ENCODE results near the gene RASAL1. TPM values are rescaled to one million over a fixed set of nuclear protein-coding genes. Genes with fewer than 3 reads are reported as not detected.
A peak's percentile ranks its signal among the peaks of the same experiment; 100 is the strongest.

Gene RASAL1
- total RNA-seq = 0.32 and 0.33 TPM in 2 replicates
- polyA plus RNA-seq = 0.24 TPM in 1 of 2 replicates, not detected in the other

- Histone ChIP-seq H3K4me1 (ENCODE audit: low read depth) (no peaks in the 10 kb centered on the region), H3K4me3 (peak within 1 kb of the TSS; percentile 15), H3K27me3 (peaks cover 22% of the 10 kb centered on the region), H3K9me3 (ENCODE audit: low read depth) (no peaks in the 10 kb centered on the region), H3K36me3 (no peaks in the 10 kb centered on the region), H3K27ac (no peak within 1 kb of the TSS)
- TF ChIP-seq CTCF (IDR thresholded peaks at IDR 0.05; ENCODE audit: low read depth, low read length) = peak; percentile 21
- DNase-seq (ENCODE audit: low read depth in 1 of 2, low spot score in 1 of 2) = peak in 1 of 2 donors; percentile 40
Observed at GRCh38 chr12:113135178-113136127, at the start of gene RASAL1. Gene RASAL1, minus strand, starts transcription at chr12:113135761. Its CDS starts 299 bp downstream, at chr12:113135462.

GRCh38 chr12:113184900-113185179 is 49.3 kb upstream of the RASAL1 start:
- H3K9me3 ChIP-seq (ENCODE audit: low read depth) = no peaks in the 10 kb centered on the region
- H3K36me3 ChIP-seq = peaks cover 6% of the 10 kb centered on the region
- TF ChIP-seq CTCF (IDR thresholded peaks at IDR 0.05; ENCODE audit: low read depth, low read length) = no peak
- no peaks in the 10 kb centered on the region for H3K4me1 ChIP-seq (ENCODE audit: low read depth)
- peak; percentile 89 to 92 for DNase-seq (ENCODE audit: low read depth in 1 of 2, low spot score in 1 of 2)
- H3K27ac ChIP-seq = peak overlapping the region; percentile 95
- H3K4me3 ChIP-seq = peak overlapping the region; percentile 74
- H3K27me3 ChIP-seq = no peaks in the 10 kb centered on the region

- no peak for DNase-seq (ENCODE audit: low read depth in 1 of 2, low spot score in 1 of 2)
- Histone ChIP-seq H3K4me1 (ENCODE audit: low read depth) (no peaks in the 10 kb centered on the region), H3K9me3 (ENCODE audit: low read depth) (no peaks in the 10 kb centered on the region), H3K27me3 (no peaks in the 10 kb centered on the region), H3K27ac (no peak overlapping the region), H3K36me3 (peaks cover 12% of the 10 kb centered on the region), H3K4me3 (peak overlapping the region; percentile 74)
- TF ChIP-seq CTCF (IDR thresholded peaks at IDR 0.05; ENCODE audit: low read depth, low read length) = no peak
Observed at GRCh38 chr12:113184098-113184899, 48.7 kb upstream of the RASAL1 start.

- DNase-seq (ENCODE audit: low read depth in 1 of 2, low spot score in 1 of 2) = no peak
- Histone ChIP-seq H3K27me3 (no peaks in the 10 kb centered on the region), H3K36me3 (peaks cover 18% of the 10 kb centered on the region), H3K4me1 (ENCODE audit: low read depth) (no peaks in the 10 kb centered on the region), H3K4me3 (no peak overlapping the region), H3K9me3 (ENCODE audit: low read depth) (no peaks in the 10 kb centered on the region), H3K27ac (no peak overlapping the region)
- no peak for TF ChIP-seq CTCF (IDR thresholded peaks at IDR 0.05; ENCODE audit: low read depth, low read length)
Observed at GRCh38 chr12:113183030-113183589, 47.5 kb upstream of the RASAL1 start.

- Histone ChIP-seq H3K9me3 (ENCODE audit: low read depth) (no peaks in the 10 kb centered on the region), H3K4me3 (no peak overlapping the region), H3K27ac (no peak overlapping the region), H3K36me3 (peaks cover 29% of the 10 kb centered on the region), H3K27me3 (no peaks in the 10 kb centered on the region), H3K4me1 (ENCODE audit: low read depth) (no peaks in the 10 kb centered on the region)
- TF ChIP-seq CTCF (IDR thresholded peaks at IDR 0.05; ENCODE audit: low read depth, low read length) = no peak
- no peak for DNase-seq (ENCODE audit: low read depth in 1 of 2, low spot score in 1 of 2)
Observed at GRCh38 chr12:113181975-113182374, 46.4 kb upstream of the RASAL1 start.

Measured in cardiac muscle cell (in vitro differentiated cells and primary cell).